A673 (cell line): ENCODE results near the gene CPZ. TPM values are rescaled to one million over a fixed set of nuclear protein-coding genes. Genes with fewer than 3 reads are reported as not detected.

Experiments
- BruUV-seq: library from RNA; stranded (reverse); fragments of 400-500 nt; replicated peaks from 2 replicates; lab custom pipeline; 2021; lab: Mats Ljungman, UMichigan
- CTCF ChIA-PET: fragments of 300-600 bp; sonication (Branson Sonifier 250); formaldehyde crosslinking; loops from one replicate; lab custom pipeline; 2022; ENCODE audit warnings: antibody characterized with exemption; lab: Charles Lee
- POLR2A ChIA-PET: fragments of 300-600 bp; sonication (Branson Sonifier 250); formaldehyde crosslinking; loops from one replicate; lab custom pipeline; 2022; ENCODE audit warnings: antibody characterized with exemption; ENCODE audit not compliant: low non-redundant PET; lab: Charles Lee
- DNase-seq: peaks from one replicate; pipeline ENCODE4 v3.0.0-alpha.2; 2015; ENCODE audit warnings: low spot score
- H3K27ac ChIP-seq: fragments of 200-600 bp; sonication (generic); 2 replicates; pipeline ENCODE4 v1.5.1; 2016; ENCODE audit warnings: mixed run types, low read depth, mild to moderate bottlenecking, mixed read lengths, antibody characterized with exemption, low read length; ENCODE audit not compliant: poor library complexity, severe bottlenecking
- H3K27me3 ChIP-seq: fragments of 200-600 bp; sonication (generic); replicated peaks from 2 replicates; pipeline ENCODE4 v1.6.1; 2017; ENCODE audit warnings: mixed run types, low read depth, mild to moderate bottlenecking, mixed read lengths, antibody characterized with exemption, low read length; ENCODE audit not compliant: insufficient read depth, poor library complexity
- H3K36me3 ChIP-seq: fragments of 200-600 bp; sonication (generic); 2 replicates; pipeline ENCODE4 v1.6.1; 2016; ENCODE audit warnings: mixed run types, mild to moderate bottlenecking, mixed read lengths, antibody characterized with exemption, low read length; ENCODE audit not compliant: insufficient read depth, poor library complexity, severe bottlenecking
- H3K4me1 ChIP-seq: fragments of 200-600 bp; sonication (generic); 2 replicates; pipeline ENCODE4 v1.6.1; 2017; ENCODE audit warnings: mixed run types, mild to moderate bottlenecking, mixed read lengths, antibody characterized with exemption, low read length; ENCODE audit not compliant: insufficient read depth, poor library complexity, severe bottlenecking
- H3K4me3 ChIP-seq: fragments of 200-600 bp; sonication (generic); 2 replicates; pipeline ENCODE4 v1.5.1; 2016; ENCODE audit warnings: low read depth, mixed run types, mild to moderate bottlenecking, mixed read lengths, low read length; ENCODE audit not compliant: poor library complexity, severe bottlenecking
- H3K9me3 ChIP-seq: fragments of 200-600 bp; sonication (generic); 2 replicates; pipeline ENCODE4 v1.6.1; 2016; ENCODE audit warnings: mixed run types, low read depth, mild to moderate bottlenecking, mixed read lengths, antibody characterized with exemption, low read length; ENCODE audit not compliant: poor library complexity, severe bottlenecking
- CTCF ChIP-seq: fragments of 300-800, 200-600 bp; sonication (generic); conservative IDR thresholded peaks from 2 replicates; pipeline ENCODE4 v1.5.1; 2017; ENCODE audit warnings: low read depth, mild to moderate bottlenecking, antibody characterized with exemption, low read length, moderate library complexity, mixed read lengths
- EZH2 ChIP-seq: fragments of 200-600 bp; sonication (generic); IDR thresholded peaks from 2 replicates; pipeline ENCODE4 v1.6.1; 2017; ENCODE audit warnings: borderline replicate concordance, low read depth, mild to moderate bottlenecking, mixed read lengths, antibody characterized with exemption, low read length; ENCODE audit not compliant: poor library complexity, severe bottlenecking
- intact Hi-C: fragments of 100-400 bp; cut with micrococcal nuclease; formaldehyde crosslinking; loops from one replicate; pipeline ENCODE4 v1.10.0; 2022; ENCODE audit not compliant: unreplicated experiment
- total RNA-seq: library from RNA; stranded (reverse); gene quantifications from 2 replicates; pipeline ENCODE4 v1.2.3, GENCODE V29; 2021

CPZ gene
- total RNA-seq, 1 experiment from 2014 or later, result 0.34 TPM

- no peak overlapping the region for H3K27ac ChIP-seq
- H3K9me3 ChIP-seq, result no peaks in the 10 kb centered on the region
- BruUV-seq, result no TSS peak
- TF ChIP-seq EZH2 (no peak), CTCF (no peak)
- H3K27me3 ChIP-seq, result no peaks in the 10 kb centered on the region
- CTCF ChIA-PET, result no interaction called here
- DNase-seq, result no peak
- H3K4me3 ChIP-seq, result no peak overlapping the region
- no peaks in the 10 kb centered on the region for H3K36me3 ChIP-seq
- H3K4me1 ChIP-seq, result no peaks in the 10 kb centered on the region
- POLR2A ChIA-PET, result no interaction called here
- intact Hi-C loops, result no loop called here
These were observed 21.1 kb downstream of the CPZ start for GRCh38 chr4:8613421-8614364.

GRCh38 chr4:8614365-8615193 lies 22.0 kb downstream of the CPZ start:
- intact Hi-C loops, result no loop called here
- ChIA-PET POLR2A (no interaction called here), CTCF (no interaction called here)
- Histone ChIP-seq H3K4me3 (no peak overlapping the region), H3K27me3 (no peaks in the 10 kb centered on the region), H3K4me1 (no peaks in the 10 kb centered on the region), H3K9me3 (no peaks in the 10 kb centered on the region), H3K36me3 (no peaks in the 10 kb centered on the region), H3K27ac (no peak overlapping the region)
- BruUV-seq, result no TSS peak
- no peak for TF ChIP-seq CTCF
- no peak for TF ChIP-seq EZH2
- DNase-seq, result no peak

GRCh38 chr4:8615366-8615765 lies 22.8 kb downstream of the CPZ start:
- CTCF ChIA-PET, result no interaction called here
- intact Hi-C loops, result no loop called here
- no peaks in the 10 kb centered on the region for H3K36me3 ChIP-seq

More at GRCh38 chr4:8615366-8615765, 22.8 kb downstream of the CPZ start:
- no peak for TF ChIP-seq EZH2
- TF ChIP-seq CTCF, result no peak
- no peaks in the 10 kb centered on the region for H3K4me1 ChIP-seq
- POLR2A ChIA-PET, result no interaction called here
- H3K27ac ChIP-seq, result no peak overlapping the region
- no peaks in the 10 kb centered on the region for H3K9me3 ChIP-seq
- H3K4me3 ChIP-seq, result no peak overlapping the region
- no TSS peak for BruUV-seq
- H3K27me3 ChIP-seq, result no peaks in the 10 kb centered on the region
- DNase-seq, result no peak
